ENCODE results near the gene EPHB1.

The EPHB1 gene

GRCh38 chr3:134923286-134923685, 128.2 kb downstream of the EPHB1 start:
- Histone ChIP-seq H3K4me3 (ENCODE audit: severe bottlenecking) (no peak overlapping the region), H3K36me3 (ENCODE audit: low read depth) (no peaks in the 10 kb centered on the region), H3K9me3 (ENCODE audit: severe bottlenecking) (no peaks in the 10 kb centered on the region), H3K27ac (ENCODE audit: poor library complexity, severe bottlenecking) (no peak overlapping the region), H3K27me3 (ENCODE audit: insufficient read depth, poor library complexity, severe bottlenecking) (no peaks in the 10 kb centered on the region), H3K4me1 (ENCODE audit: insufficient read depth, poor library complexity, severe bottlenecking) (no peaks in the 10 kb centered on the region)
- no peak for TF ChIP-seq CTCF (IDR thresholded peaks at IDR 0.05; ENCODE audit: poor library complexity, severe bottlenecking)
- no peak for ATAC-seq (ENCODE audit: low read depth)
- no peak for DNase-seq (ENCODE audit: low spot score)

GRCh38 chr3:134927599-134927998, 132.5 kb downstream of the EPHB1 start:
- TF ChIP-seq CTCF (IDR thresholded peaks at IDR 0.05; ENCODE audit: poor library complexity, severe bottlenecking) = no peak
- ATAC-seq (ENCODE audit: low read depth) = no peak
- H3K4me1 ChIP-seq (ENCODE audit: insufficient read depth, poor library complexity, severe bottlenecking) = no peaks in the 10 kb centered on the region

GRCh38 chr3:134928392-134928791, 133.3 kb downstream of the EPHB1 start:
- DNase-seq (ENCODE audit: low spot score) = no peak
- H3K36me3 ChIP-seq (ENCODE audit: low read depth) = no peaks in the 10 kb centered on the region
- no peak for ATAC-seq (ENCODE audit: low read depth)
- H3K4me3 ChIP-seq (ENCODE audit: severe bottlenecking) = no peak overlapping the region
- H3K4me1 ChIP-seq (ENCODE audit: insufficient read depth, poor library complexity, severe bottlenecking) = no peaks in the 10 kb centered on the region
- H3K27me3 ChIP-seq (ENCODE audit: insufficient read depth, poor library complexity, severe bottlenecking) = no peaks in the 10 kb centered on the region
- no peak for TF ChIP-seq CTCF (IDR thresholded peaks at IDR 0.05; ENCODE audit: poor library complexity, severe bottlenecking)
- no peak overlapping the region for H3K27ac ChIP-seq (ENCODE audit: poor library complexity, severe bottlenecking)
- no peaks in the 10 kb centered on the region for H3K9me3 ChIP-seq (ENCODE audit: severe bottlenecking)

More at GRCh38 chr3:134927599-134927998, 132.5 kb downstream of the EPHB1 start:
- no peaks in the 10 kb centered on the region for H3K27me3 ChIP-seq (ENCODE audit: insufficient read depth, poor library complexity, severe bottlenecking)
- H3K36me3 ChIP-seq (ENCODE audit: low read depth) = no peaks in the 10 kb centered on the region
- H3K9me3 ChIP-seq (ENCODE audit: severe bottlenecking) = no peaks in the 10 kb centered on the region
- DNase-seq (ENCODE audit: low spot score) = no peak
- H3K27ac ChIP-seq (ENCODE audit: poor library complexity, severe bottlenecking) = no peak overlapping the region
- no peak overlapping the region for H3K4me3 ChIP-seq (ENCODE audit: severe bottlenecking)

GRCh38 chr3:134928819-134929218, 133.8 kb downstream of the EPHB1 start:
- Histone ChIP-seq H3K4me3 (ENCODE audit: severe bottlenecking) (no peak overlapping the region), H3K36me3 (ENCODE audit: low read depth) (no peaks in the 10 kb centered on the region), H3K27me3 (ENCODE audit: insufficient read depth, poor library complexity, severe bottlenecking) (no peaks in the 10 kb centered on the region), H3K9me3 (ENCODE audit: severe bottlenecking) (no peaks in the 10 kb centered on the region), H3K4me1 (ENCODE audit: insufficient read depth, poor library complexity, severe bottlenecking) (no peaks in the 10 kb centered on the region), H3K27ac (ENCODE audit: poor library complexity, severe bottlenecking) (no peak overlapping the region)
- no peak for DNase-seq (ENCODE audit: low spot score)
- TF ChIP-seq CTCF (IDR thresholded peaks at IDR 0.05; ENCODE audit: poor library complexity, severe bottlenecking) = no peak
- ATAC-seq (ENCODE audit: low read depth) = no peak

GRCh38 chr3:134929976-134930375, 134.9 kb downstream of the EPHB1 start:
- Histone ChIP-seq H3K4me1 (ENCODE audit: insufficient read depth, poor library complexity, severe bottlenecking) (no peaks in the 10 kb centered on the region), H3K9me3 (ENCODE audit: severe bottlenecking) (no peaks in the 10 kb centered on the region), H3K27ac (ENCODE audit: poor library complexity, severe bottlenecking) (no peak overlapping the region), H3K27me3 (ENCODE audit: insufficient read depth, poor library complexity, severe bottlenecking) (no peaks in the 10 kb centered on the region), H3K4me3 (ENCODE audit: severe bottlenecking) (no peak overlapping the region), H3K36me3 (ENCODE audit: low read depth) (no peaks in the 10 kb centered on the region)
- DNase-seq (ENCODE audit: low spot score) = no peak
- TF ChIP-seq CTCF (IDR thresholded peaks at IDR 0.05; ENCODE audit: poor library complexity, severe bottlenecking) = no peak
- no peak for ATAC-seq (ENCODE audit: low read depth)
